GM18508 (cell line): ENCODE measurements around the gene CLIC2.

Experiments used
- ATAC-seq: cut with Tn5 transposase; IDR thresholded peaks from one replicate; pipeline ENCODE4 v1.9.1; 2021; ENCODE audit warnings: moderate number of reproducible peaks; ENCODE audit not compliant: insufficient read depth, unreplicated experiment

CLIC2 gene

DNA sequence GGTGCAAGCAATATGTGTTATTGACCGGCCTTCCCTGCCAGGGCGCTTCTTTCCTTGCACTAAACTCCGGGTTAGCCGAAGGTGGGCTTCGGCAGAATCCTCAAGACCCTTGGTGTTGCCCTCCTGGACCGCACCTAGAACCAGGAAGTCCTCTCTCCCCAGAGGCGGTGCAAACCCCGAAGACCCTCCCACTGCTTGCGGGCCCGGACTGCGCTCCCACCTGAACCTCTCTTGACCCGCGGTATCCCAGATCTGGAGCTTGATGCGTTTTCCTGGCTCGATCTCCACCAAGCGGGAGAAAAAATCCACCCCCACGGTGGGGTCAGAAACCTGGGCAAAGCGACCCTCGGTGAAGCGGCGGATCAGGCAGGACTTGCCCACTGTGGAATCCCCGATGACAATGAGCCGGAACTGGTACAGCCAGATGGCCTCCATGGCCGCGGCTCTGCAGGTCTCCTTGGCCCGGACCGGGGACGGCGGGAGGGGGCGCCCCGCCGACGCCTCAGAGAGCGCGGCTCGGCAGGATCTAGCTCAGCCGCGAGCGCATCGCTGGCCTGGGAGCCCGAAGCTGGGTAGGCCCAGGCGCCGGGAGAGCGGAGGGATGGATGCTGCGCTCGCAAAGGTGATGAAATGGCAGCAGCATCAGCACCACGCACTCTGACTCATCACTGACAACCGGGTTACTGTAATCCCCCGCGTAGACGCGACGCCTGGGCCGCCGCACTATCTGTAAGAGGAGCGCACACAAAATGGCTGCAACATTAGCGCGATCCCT is 70.4 kb downstream of the CLIC2 start, which contains the start of gene RAB39B:
TSS of gene RAB39B (minus strand) at position 638 of the 775 bp plus-strand sequence. CDS start at position 435, 203 bp downstream.
- peak; percentile 59 for ATAC-seq

DNA sequence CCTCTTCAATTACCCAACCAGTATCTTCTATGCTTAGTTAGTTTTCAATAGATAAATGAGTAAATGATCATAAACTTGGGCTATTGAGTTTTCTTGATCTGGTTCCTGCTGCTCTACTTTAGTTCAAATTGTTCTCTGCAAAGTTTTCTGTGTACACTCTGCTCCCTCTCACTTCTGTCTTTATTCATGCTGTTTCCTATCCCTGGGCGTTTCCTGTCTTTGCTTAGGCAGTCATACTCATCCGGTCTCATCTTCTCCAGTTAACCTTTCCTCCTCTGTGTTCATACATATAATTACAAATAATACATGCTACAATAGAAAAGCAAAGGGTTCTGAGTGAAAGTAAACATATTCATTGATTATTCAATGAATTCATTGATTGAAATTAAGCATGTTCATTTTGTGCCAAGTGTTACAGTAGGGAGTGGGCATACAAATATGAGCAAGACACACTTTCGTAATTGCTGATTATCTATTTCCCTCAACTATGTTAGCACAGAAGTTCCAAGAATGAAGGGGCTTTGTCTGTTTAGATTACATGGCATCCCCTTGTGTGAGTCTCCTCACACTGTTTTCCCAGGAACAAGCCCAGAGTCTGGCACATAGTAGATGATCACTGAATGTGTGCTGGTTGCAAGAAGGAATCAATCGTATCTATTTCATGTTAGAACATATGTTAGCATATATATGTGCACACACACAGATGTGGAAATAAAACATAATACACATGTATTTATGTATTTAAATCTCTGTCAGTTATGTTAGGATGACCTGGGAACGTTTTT is 71.3 kb downstream of the CLIC2 start:
- no peak for ATAC-seq

DNA sequence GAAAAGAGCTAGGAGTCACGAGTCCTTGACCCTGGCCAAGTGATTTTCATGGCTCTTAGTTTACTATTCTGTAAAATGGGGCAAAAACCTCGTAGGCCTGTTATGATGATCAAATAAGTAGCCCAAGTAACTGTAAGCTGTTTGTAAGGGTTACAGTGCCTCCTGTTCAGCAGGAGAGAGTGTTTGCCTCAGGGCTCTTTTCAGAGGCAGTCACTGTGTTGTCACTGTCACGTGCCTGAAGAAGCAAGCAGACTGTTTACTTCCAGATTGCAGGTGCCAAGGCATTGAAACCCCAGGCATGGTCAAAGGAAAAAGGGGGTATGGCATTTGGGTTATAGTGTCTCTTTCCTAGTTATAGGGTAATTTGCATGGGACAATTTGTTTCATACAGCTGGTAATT is 74.7 kb downstream of the CLIC2 start:
- no peak for ATAC-seq

DNA sequence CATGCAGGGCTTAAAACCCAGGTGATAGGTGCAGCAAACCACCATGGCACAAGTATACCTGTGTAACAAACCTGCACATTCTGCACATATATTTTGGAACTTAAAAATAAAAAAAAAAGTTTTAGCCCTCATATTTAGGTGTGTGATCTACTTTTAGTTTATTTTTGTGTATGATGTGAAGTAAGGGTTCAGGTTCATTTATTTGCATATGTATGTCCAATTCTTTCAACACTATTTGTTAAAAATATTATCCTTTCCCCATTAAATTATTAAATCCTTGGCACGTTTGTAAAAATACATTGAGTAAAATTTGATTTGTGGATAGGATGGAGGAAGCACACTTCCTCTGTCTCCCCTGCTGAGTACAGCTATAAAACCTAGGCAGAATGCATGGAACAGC is 83.0 kb downstream of the CLIC2 start:
- no peak for ATAC-seq

DNA sequence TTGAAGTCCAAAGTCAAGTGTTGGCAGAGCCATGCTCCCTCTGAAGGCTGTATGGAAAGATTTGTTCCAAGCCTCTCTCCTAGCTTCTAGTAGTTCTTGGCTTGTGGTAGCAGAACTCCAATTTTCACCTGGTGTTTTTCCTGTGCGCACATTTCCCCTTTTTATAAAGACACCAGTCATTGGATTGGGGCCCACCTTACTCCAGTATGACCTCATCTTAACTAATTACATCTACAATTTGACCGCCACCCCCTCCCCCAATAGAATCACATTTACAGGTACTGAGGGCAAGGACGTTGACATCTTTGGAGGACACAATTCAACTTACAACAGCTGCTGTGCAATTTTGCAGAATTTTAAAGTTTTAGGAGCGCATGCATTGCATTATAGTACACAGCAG is 86.9 kb downstream of the CLIC2 start:
- ATAC-seq, result no peak

DNA sequence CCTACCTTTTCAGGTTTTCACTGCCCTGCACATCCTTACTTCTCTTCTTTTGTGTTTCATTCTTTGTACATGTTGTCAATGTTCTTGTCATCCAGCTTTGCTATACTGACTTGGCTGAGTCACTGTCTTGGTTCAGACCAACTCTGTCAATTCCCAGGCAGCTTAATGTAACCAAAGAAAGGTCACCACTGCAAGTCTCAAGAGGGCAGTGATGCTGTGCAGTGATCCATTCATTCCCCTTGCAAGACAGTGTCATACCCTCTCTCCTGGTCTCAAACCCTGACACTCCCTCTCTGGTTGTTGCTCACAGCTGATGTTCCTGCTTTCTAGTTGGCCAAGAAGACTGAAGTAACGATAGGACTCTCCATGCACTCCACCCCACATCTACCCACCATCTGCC is 87.7 kb downstream of the CLIC2 start:
- ATAC-seq, result no peak

DNA sequence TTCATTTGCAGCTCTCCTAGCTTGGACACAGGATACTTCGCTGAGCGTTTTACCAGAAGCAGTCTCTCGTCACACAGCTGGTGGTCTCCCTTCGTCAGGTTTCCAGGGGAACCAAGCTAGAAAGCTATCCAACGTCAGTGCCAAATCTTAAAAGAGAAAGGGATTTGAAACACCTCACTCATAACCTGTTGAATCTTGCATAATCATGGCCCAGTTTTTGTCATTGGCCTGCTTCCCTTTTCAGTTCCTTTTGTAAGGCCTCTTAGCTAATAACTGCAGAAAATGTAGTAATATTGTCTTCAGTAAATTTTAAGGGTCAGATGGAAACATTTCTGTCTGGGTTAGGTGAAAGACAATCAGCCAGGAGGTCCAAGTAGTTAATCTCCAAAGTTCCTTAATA is 92.1 kb downstream of the CLIC2 start:
- ATAC-seq, result no peak

DNA sequence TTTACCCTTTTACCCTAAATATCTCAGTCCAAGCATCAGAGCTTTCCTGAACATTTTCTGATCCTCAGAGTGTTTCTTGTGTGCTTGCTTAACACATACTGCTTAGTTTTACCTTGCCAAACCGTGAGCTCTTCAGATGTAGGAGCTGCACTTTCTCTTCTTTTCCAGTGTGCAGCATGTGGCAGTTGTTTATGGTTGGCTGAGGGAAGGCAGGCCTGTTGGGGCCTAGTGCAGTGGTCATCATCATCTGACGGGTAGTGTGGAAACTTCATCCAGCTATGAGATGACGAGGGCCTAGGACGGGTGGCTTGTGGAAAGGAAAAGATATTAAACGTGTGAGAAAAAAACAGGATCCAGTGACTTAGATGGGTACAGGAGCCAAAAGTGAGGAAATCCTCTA is 96.7 kb downstream of the CLIC2 start:
- ATAC-seq, result no peak

DNA sequence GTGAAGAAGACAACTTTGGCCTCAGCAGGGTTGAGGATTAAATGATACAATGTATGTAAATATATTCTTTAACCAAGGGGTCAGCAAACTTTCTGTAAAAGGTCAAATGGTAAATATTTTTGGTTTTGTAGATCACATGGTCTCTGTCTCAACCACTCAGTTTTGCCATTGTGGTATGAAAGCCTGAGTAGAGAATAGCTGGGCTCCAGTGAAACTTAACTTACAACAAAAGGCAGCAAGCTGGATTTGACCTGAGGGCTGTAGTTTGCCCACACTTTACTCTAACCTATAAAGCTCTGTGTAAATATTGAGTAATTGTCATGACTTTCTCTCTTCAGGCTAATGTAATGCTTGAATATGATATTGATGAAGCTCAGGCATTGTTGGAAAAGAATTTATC is 98.5 kb downstream of the CLIC2 start:
- no peak for ATAC-seq

DNA sequence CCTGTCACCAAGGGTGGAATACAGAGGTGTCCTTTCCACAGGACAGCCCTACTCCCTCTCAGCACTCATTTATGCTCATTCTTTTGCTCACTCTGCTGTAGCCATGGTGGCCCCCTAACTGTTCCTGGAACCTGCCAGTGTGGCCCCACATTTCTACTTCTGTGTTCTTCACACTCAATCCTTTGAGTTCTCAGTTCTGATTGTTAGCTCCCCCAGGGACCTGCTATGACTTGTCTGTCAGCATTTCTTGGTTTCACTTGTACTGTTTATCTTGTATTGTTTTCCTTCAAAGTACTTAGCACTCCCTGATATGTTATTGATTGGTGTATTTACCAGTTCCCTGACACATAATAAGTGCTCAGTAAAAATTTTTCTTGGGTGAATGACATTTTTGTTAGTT is 103.3 kb downstream of the CLIC2 start:
- ATAC-seq, result peak; percentile 69
